ENCODE data around the gene LNP1. TPM values are rescaled to one million over a fixed set of nuclear protein-coding genes. Genes with fewer than 3 reads are reported as not detected.

LNP1 gene
- total and polyA plus RNA-seq, 10 of the 15 experiments (the other 5 are each of a cell fraction or from before 2014, with no cell fraction given), result 2.1 to 4.2 (median 2.7) TPM

DNA sequence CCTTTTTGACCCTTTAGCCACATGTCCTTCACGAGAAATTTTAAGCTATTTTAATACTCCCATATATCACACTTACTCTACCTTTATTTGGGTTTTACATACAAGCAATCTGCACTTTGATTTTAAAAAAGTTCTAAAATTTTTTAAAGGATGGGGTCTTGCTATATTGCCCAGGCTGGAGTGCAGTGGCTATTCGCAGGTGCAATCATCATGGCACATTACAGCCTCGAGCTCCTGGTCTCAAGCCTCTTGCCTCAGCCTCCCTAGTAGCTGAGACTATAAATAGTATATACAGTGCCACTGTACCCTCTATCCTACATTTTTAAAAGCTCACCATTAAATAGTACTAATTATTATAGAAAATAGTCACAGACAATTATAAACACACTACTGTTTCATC is 36.9 kb upstream of the LNP1 start (continued):
- TF ChIP-seq, protein P1, sequence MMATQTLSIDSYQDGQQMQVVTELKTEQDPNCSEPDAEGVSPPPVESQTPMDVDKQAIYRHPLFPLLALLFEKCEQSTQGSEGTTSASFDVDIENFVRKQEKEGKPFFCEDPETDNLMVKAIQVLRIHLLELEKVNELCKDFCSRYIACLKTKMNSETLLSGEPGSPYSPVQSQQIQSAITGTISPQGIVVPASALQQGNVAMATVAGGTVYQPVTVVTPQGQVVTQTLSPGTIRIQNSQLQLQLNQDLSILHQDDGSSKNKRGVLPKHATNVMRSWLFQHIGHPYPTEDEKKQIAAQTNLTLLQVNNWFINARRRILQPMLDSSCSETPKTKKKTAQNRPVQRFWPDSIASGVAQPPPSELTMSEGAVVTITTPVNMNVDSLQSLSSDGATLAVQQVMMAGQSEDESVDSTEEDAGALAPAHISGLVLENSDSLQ (IDR thresholded peaks at IDR 0.05), result no peak
- no peak for TF ChIP-seq GABPA (IDR thresholded peaks at IDR 0.05; ENCODE audit: low read depth)
- TF ChIP-seq BMI1 (IDR thresholded peaks at IDR 0.05; ENCODE audit: borderline replicate concordance), result no peak
- TF ChIP-seq ZNF217 (IDR thresholded peaks at IDR 0.05), result no peak
- TF ChIP-seq, protein P2, sequence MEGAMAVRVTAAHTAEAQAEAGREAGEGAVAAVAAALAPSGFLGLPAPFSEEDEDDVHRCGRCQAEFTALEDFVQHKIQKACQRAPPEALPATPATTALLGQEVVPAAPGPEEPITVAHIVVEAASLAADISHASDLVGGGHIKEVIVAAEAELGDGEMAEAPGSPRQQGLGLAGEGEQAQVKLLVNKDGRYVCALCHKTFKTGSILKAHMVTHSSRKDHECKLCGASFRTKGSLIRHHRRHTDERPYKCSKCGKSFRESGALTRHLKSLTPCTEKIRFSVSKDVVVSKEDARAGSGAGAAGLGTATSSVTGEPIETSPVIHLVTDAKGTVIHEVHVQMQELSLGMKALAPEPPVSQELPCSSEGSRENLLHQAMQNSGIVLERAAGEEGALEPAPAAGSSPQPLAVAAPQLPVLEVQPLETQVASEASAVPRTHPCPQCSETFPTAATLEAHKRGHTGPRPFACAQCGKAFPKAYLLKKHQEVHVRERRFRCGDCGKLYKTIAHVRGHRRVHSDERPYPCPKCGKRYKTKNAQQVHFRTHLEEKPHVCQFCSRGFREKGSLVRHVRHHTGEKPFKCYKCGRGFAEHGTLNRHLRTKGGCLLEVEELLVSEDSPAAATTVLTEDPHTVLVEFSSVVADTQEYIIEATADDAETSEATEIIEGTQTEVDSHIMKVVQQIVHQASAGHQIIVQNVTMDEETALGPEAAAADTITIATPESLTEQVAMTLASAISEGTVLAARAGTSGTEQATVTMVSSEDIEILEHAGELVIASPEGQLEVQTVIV (IDR thresholded peaks at IDR 0.05; ENCODE audit: borderline replicate concordance, partially characterized antibody), result no peak

DNA sequence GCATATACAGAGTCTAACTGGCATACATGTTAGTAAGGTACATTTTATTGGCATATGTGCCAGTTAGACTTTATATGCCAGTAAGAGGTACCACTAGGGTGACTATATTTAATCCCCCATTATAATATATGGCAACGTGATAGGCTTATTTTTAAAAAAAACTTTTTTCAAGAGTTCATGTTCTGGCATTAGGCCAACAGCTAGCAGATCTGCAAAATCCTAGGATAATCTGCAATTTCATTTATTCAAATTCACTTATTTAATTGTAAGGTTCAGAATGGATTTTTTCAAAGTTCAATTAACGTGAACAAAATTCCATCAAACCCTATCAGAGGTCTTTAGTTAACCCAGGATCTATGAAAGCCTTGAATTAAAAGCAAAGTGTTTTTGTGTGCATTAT is 34.9 kb upstream of the LNP1 start:
- peaks cover 4 to 28% of the 10 kb centered on the region in 2 experiments for H3K36me3 ChIP-seq (ENCODE audit: control insufficient read depth in 2 of 2, insufficient read depth in 2 of 2, low read length in 1 of 2)
- CTCF ChIA-PET, result interaction anchor here (1.4 to 1.9 kb wide), 2 partner anchors 38 to 50 kb away, joined by 5 to 7 read pairs; no protein-coding TSS in a partner anchor

More for the DNA sequence above, 34.9 kb upstream of the LNP1 start:
- no peak for ATAC-seq
- SMC1A ChIA-PET (ENCODE audit: uncharacterized antibody, unreplicated experiment), result interaction anchor here (2.2 kb wide), 1 partner anchor 34 kb away, joined by 5 read pairs; the partner anchor contains the start of genes LNP1 and TOMM70
- H3K9ac ChIP-seq (ENCODE audit: control insufficient read depth, insufficient read depth, low read length), result no peak overlapping the region
- intact Hi-C loops (cut with micrococcal nuclease; ENCODE audit: unreplicated experiment) (no loop called here), in situ Hi-C loops (cut with MboI) (no loop called here)
- no peak overlapping the region for H3K4me3 ChIP-seq
- no peaks in the 10 kb centered on the region for H3K27me3 ChIP-seq (replicated peaks in 1 of 2; ENCODE audit: control insufficient read depth in 2 of 2, insufficient read depth in 2 of 2, low read length in 1 of 2)
- BruUV-seq (replicated peaks), result no TSS peak
- no peak overlapping the region for H3K4me2 ChIP-seq (ENCODE audit: control insufficient read depth, insufficient read depth)
- no peaks in the 10 kb centered on the region for H4K20me1 ChIP-seq (ENCODE audit: control insufficient read depth, insufficient read depth)
- H3K79me2 ChIP-seq (ENCODE audit: control insufficient read depth, insufficient read depth, low read length), result no peaks in the 10 kb centered on the region
- DNase-seq (ENCODE audit: low read depth, low spot score), result no peak
- RAD21 ChIA-PET (ENCODE audit: unreplicated experiment), result no interaction called here
- H3K9me3 ChIP-seq (replicated peaks; ENCODE audit: control insufficient read depth, insufficient read depth, low read length), result no peaks in the 10 kb centered on the region
- FAIRE-seq, result no peak
- H2AFZ ChIP-seq (ENCODE audit: control insufficient read depth, low read depth, low read length), result no peak overlapping the region
- no peak overlapping the region for H3K27ac ChIP-seq (ENCODE audit: control insufficient read depth, insufficient read depth)
- POLR2A ChIA-PET, result no interaction called here
- 97% methylated on average over 2 of the region's 2 CpGs for WGBS (ENCODE audit: insufficient coverage, insufficient replicate concordance, low lambda C conversion rate, missing lambda C conversion rate)
- no peak for TF ChIP-seq ZNF217 (IDR thresholded peaks at IDR 0.05)
- H3K4me1 ChIP-seq (ENCODE audit: control insufficient read depth, insufficient read depth, low read length), result no peaks in the 10 kb centered on the region
